Uterus (tissue), 4 donors: ENCODE measurements around the gene PTPRM. TPM values are rescaled to one million over a fixed set of nuclear protein-coding genes. Genes with fewer than 3 reads are reported as not detected.

Source experiments
- DNase-seq, 2 donors: peaks; one replicate each; pipeline ENCODE4 v3.0.0-alpha.2; 2019 to 2020
- H3K27ac ChIP-seq, 2 donors: fragments of 200-600 bp; sonication (generic); 1 replicate in 1 of 2; 2 replicates in 1 of 2; pipeline ENCODE4 v1.5.1; 2016 to 2018
- H3K27me3 ChIP-seq, 2 donors: fragments of 200-600 bp; sonication (generic); one replicate each; pipeline ENCODE4 v1.5.1; 2018 to 2019; ENCODE audit warnings: control low read depth in 1 of 2
- H3K36me3 ChIP-seq, 2 donors: fragments of 200-600 bp; sonication (generic); one replicate each; pipeline ENCODE4 v1.5.1; 2019; ENCODE audit warnings: control low read depth in 1 of 2
- H3K4me1 ChIP-seq, 2 donors: fragments of 200-600 bp; sonication (generic); one replicate each; pipeline ENCODE4 v1.5.1; 2018 to 2019; ENCODE audit warnings: control low read depth in 1 of 2
- H3K4me3 ChIP-seq, 2 donors: fragments of 200-600 bp; sonication (generic); 1 replicate in 1 of 2; 2 replicates in 1 of 2; pipeline ENCODE4 v1.5.1; 2018 to 2019; ENCODE audit warnings: mild to moderate bottlenecking in 1 of 2
- H3K9me3 ChIP-seq, 2 donors: fragments of 200-600 bp; sonication (generic); one replicate each; pipeline ENCODE4 v1.5.1; 2019; ENCODE audit warnings: control low read depth in 1 of 2
- POLR2A ChIP-seq, 2 donors: fragments of 450-650 bp; IDR thresholded peaks; one replicate each; pipeline ENCODE4 v1.6.1; 2016; ENCODE audit warnings: antibody characterized with exemption in 2 of 2, mild to moderate bottlenecking in 1 of 2, moderate library complexity in 1 of 2
- intact Hi-C: fragments of 100-400 bp; cut with DNase I; formaldehyde crosslinking; loops from one replicate; pipeline ENCODE4 v1.15.1; 2023; ENCODE audit warnings: low total_unique reads
- total RNA-seq, 4 donors: library from RNA; depleted of rRNA in 3 of 4; stranded (reverse); fragments of >200 nt in 3 of 4; gene quantifications; one replicate each; pipeline versions ENCODE4 v1.1.0 to v1.2.4, GENCODE V29; 2014 to 2023
- TF ChIP-seq, protein P1 (sequence below), 4 experiments: fragments of 200-600 bp in 2 of 4; fragments of 450-650 bp in 2 of 4; sonication (generic) in 2 of 4; IDR thresholded peaks; one replicate each; pipeline ENCODE4 v1.5.1; 2016 to 2019; ENCODE audit warnings: antibody characterized with exemption in 4 of 4, mild to moderate bottlenecking in 2 of 4, moderate library complexity in 1 of 4
- donor health status: DM: yes; HTN: yes; CAD: no.

The PTPRM gene
- total RNA-seq, 4 donors from 2014 or later = 62.0 to 127 (median 85.7) TPM

GRCh38 chr18:7727361-7728076 is 160.4 kb downstream of the PTPRM start:
- no peaks in the 10 kb centered on the region for H3K9me3 ChIP-seq
- no peaks in the 10 kb centered on the region for H3K4me1 ChIP-seq
- no peak overlapping the region for H3K4me3 ChIP-seq
- no peak overlapping the region for H3K27ac ChIP-seq
- intact Hi-C loops = no loop called here
- no peaks in the 10 kb centered on the region for H3K27me3 ChIP-seq
- TF ChIP-seq POLR2A (IDR thresholded peaks at IDR 0.05) = no peak
- TF ChIP-seq, protein P1, sequence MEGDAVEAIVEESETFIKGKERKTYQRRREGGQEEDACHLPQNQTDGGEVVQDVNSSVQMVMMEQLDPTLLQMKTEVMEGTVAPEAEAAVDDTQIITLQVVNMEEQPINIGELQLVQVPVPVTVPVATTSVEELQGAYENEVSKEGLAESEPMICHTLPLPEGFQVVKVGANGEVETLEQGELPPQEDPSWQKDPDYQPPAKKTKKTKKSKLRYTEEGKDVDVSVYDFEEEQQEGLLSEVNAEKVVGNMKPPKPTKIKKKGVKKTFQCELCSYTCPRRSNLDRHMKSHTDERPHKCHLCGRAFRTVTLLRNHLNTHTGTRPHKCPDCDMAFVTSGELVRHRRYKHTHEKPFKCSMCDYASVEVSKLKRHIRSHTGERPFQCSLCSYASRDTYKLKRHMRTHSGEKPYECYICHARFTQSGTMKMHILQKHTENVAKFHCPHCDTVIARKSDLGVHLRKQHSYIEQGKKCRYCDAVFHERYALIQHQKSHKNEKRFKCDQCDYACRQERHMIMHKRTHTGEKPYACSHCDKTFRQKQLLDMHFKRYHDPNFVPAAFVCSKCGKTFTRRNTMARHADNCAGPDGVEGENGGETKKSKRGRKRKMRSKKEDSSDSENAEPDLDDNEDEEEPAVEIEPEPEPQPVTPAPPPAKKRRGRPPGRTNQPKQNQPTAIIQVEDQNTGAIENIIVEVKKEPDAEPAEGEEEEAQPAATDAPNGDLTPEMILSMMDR (IDR thresholded peaks at IDR 0.05) = no peak
- DNase-seq = no peak
- H3K36me3 ChIP-seq = no peaks in the 10 kb centered on the region

- Histone ChIP-seq H3K9me3 (no peaks in the 10 kb centered on the region), H3K4me1 (no peaks in the 10 kb centered on the region), H3K27me3 (no peaks in the 10 kb centered on the region), H3K4me3 (no peak overlapping the region), H3K27ac (no peak overlapping the region), H3K36me3 (no peaks in the 10 kb centered on the region)
- TF ChIP-seq POLR2A (IDR thresholded peaks at IDR 0.05) = no peak
- TF ChIP-seq, protein P1 (IDR thresholded peaks at IDR 0.05) = no peak
- no peak for DNase-seq
- intact Hi-C loops = no loop called here
Observed at GRCh38 chr18:7728297-7728696, 161.2 kb downstream of the PTPRM start.

DNA sequence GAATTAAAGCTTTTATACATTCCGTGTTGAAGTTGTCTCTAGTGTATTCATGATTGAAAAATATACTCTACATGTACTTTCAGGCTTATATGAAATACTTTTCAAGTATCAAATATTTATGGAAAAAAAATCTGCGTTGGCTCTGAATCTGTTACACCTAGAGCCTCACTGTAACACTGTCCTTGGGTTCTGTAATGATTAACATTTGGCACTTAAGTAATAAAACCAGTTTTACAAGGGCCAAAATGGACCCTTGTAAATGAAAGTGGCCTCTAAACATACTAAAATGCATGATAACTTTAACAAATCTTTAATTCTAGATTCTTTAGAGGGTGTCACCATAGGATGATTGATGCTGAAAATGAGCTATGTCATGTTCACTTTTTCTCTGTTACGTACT is 162.8 kb downstream of the PTPRM start:
- no peaks in the 10 kb centered on the region for H3K36me3 ChIP-seq
- H3K4me1 ChIP-seq = no peaks in the 10 kb centered on the region
- TF ChIP-seq POLR2A (IDR thresholded peaks at IDR 0.05) = no peak
- TF ChIP-seq, protein P1 (IDR thresholded peaks at IDR 0.05) = no peak
- intact Hi-C loops = no loop called here
- no peaks in the 10 kb centered on the region for H3K27me3 ChIP-seq
- H3K27ac ChIP-seq = no peak overlapping the region
- H3K9me3 ChIP-seq = no peaks in the 10 kb centered on the region
- no peak overlapping the region for H3K4me3 ChIP-seq
- DNase-seq = no peak

DNA sequence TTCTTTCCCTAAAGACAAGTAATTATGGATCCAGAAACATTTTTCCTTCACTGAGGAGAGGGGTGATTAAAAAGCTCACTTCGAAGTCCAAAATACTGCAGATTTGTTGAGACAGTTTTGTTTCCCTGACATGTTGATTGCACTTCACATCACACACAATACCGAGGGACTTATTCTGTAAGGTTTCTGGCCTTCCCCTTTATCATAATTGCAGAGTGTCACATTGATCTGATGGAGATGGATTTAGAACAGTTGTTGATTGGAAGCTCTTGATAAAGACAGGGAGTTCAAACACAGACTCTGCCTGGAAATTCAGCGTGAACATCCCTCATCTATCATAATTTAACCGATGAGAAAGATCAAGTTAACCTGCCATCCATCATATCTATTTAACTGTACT is 163.6 kb downstream of the PTPRM start:
- H3K27ac ChIP-seq = no peak overlapping the region
- intact Hi-C loops = no loop called here
- H3K4me1 ChIP-seq = no peaks in the 10 kb centered on the region
- no peaks in the 10 kb centered on the region for H3K36me3 ChIP-seq
- no peaks in the 10 kb centered on the region for H3K9me3 ChIP-seq
- no peaks in the 10 kb centered on the region for H3K27me3 ChIP-seq
- H3K4me3 ChIP-seq = no peak overlapping the region
- no peak for DNase-seq
- TF ChIP-seq POLR2A (IDR thresholded peaks at IDR 0.05) = no peak
- TF ChIP-seq, protein P1 (IDR thresholded peaks at IDR 0.05) = no peak

DNA sequence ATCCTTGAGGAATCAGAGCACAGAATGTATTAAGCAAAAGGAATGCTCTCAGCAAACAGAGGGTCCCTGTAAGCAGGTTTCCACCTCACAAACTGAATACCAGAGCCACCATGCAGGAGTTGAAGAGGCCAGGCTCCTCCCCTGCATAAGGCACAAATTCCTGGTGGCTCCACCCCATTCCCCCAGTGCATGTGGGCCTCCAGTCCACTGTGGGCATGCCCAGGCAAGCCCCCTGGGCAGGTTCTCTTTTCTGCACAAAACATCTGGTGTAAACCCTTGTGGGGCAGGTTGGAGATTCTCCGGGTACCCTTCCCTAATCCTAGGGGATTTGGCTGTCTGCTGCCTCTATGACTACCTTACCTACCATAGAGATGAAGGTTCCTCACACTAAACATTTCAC is 166.5 kb downstream of the PTPRM start:
- H3K4me3 ChIP-seq = no peak overlapping the region
- no peaks in the 10 kb centered on the region for H3K36me3 ChIP-seq
- H3K27me3 ChIP-seq = no peaks in the 10 kb centered on the region
- no peak for DNase-seq
- TF ChIP-seq, protein P1 (IDR thresholded peaks at IDR 0.05) = no peak
- intact Hi-C loops = no loop called here
- no peaks in the 10 kb centered on the region for H3K4me1 ChIP-seq
- H3K27ac ChIP-seq = no peak overlapping the region
- H3K9me3 ChIP-seq = no peaks in the 10 kb centered on the region
